ENCODE data around the gene EPB41L5.

DNA sequence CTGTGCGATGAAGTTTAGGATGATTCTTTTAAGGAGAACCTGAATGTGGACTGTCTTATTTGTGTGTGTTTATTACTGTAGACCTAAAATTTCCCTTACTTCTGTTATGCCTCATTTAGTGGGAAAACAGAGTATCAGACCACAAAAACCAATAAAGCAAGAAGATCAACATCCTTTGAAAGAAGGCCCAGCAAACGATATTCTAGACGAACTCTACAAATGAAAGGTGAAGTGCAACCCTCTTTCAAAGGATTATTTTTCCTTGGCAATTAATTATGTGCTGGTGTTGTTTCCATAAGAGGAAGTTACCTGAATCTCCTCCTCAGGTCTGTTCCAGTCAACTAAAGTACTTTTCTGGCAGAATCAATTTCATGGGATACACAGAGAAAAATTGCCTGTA is 78.6 kb downstream of the EPB41L5 start:
- TF ChIP-seq, protein P1, sequence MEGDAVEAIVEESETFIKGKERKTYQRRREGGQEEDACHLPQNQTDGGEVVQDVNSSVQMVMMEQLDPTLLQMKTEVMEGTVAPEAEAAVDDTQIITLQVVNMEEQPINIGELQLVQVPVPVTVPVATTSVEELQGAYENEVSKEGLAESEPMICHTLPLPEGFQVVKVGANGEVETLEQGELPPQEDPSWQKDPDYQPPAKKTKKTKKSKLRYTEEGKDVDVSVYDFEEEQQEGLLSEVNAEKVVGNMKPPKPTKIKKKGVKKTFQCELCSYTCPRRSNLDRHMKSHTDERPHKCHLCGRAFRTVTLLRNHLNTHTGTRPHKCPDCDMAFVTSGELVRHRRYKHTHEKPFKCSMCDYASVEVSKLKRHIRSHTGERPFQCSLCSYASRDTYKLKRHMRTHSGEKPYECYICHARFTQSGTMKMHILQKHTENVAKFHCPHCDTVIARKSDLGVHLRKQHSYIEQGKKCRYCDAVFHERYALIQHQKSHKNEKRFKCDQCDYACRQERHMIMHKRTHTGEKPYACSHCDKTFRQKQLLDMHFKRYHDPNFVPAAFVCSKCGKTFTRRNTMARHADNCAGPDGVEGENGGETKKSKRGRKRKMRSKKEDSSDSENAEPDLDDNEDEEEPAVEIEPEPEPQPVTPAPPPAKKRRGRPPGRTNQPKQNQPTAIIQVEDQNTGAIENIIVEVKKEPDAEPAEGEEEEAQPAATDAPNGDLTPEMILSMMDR (IDR thresholded peaks at IDR 0.05; ENCODE audit: low read length), result no peak
- TF ChIP-seq EZH2 (IDR thresholded peaks at IDR 0.05; ENCODE audit: borderline replicate concordance, low read length), result no peak
